H1 (cell line): ENCODE measurements around the gene WWC2. TPM values are rescaled to one million over a fixed set of nuclear protein-coding genes. Genes with fewer than 3 reads are reported as not detected.

Experiments used
- CTCF ChIA-PET: fragments of 300-600 bp; sonication (Branson Sonifier 250); formaldehyde crosslinking; loops from one replicate; lab custom pipeline; 2021; ENCODE audit not compliant: partially characterized antibody; lab: Charles Lee
- POLR2A ChIA-PET: fragments of 300-600 bp; sonication (Branson Sonifier 250); formaldehyde crosslinking; loops from one replicate; lab custom pipeline; 2021; ENCODE audit warnings: inconsistent platforms; ENCODE audit not compliant: partially characterized antibody; lab: Charles Lee
- DNase-seq, 2 experiments: peaks; one replicate each; pipeline versions ENCODE4 v3.0.0 to v3.0.0-alpha.2; 2010 to 2022; ENCODE audit warnings: low spot score in 2 of 2, low read depth in 1 of 2, mixed read lengths in 1 of 2
- FAIRE-seq: peaks from 2 replicates; lab custom pipeline; 2011; peaks lifted over from hg19 to GRCh38; lab: Jason Lieb, UNC
- H2AFZ ChIP-seq: 2 replicates; pipeline ENCODE4 v1.8.1; 2012; ENCODE audit warnings: low read length, inconsistent platforms
- H2AK5ac ChIP-seq: 2 replicates; pipeline ENCODE4 v1.6.1; 2013; ENCODE audit warnings: low read depth, low read length
- H2BK120ac ChIP-seq: replicated peaks from 2 replicates; pipeline ENCODE3; 2013; ENCODE audit warnings: low read depth, low read length, inconsistent platforms
- H2BK12ac ChIP-seq: 2 replicates; pipeline ENCODE4 v1.6.1; 2013; ENCODE audit warnings: low read depth, low read length
- H2BK15ac ChIP-seq: 2 replicates; pipeline ENCODE4 v1.6.1; 2013; ENCODE audit warnings: low read length
- H2BK20ac ChIP-seq: 2 replicates; pipeline ENCODE4 v1.6.1; 2013; ENCODE audit warnings: low read length
- H2BK5ac ChIP-seq: 2 replicates; pipeline ENCODE4 v1.6.1; 2013; ENCODE audit warnings: low read depth, low read length
- H3K14ac ChIP-seq: 2 replicates; pipeline ENCODE4 v1.6.1; 2013; ENCODE audit warnings: inconsistent platforms; ENCODE audit not compliant: insufficient read length
- H3K18ac ChIP-seq: 2 replicates; pipeline ENCODE4 v1.6.1; 2013; ENCODE audit warnings: low read length; ENCODE audit errors: extremely low read depth
- H3K23ac ChIP-seq: 2 replicates; pipeline ENCODE4 v1.6.1; 2013; ENCODE audit warnings: inconsistent platforms; ENCODE audit not compliant: insufficient read length
- H3K23me2 ChIP-seq: 2 replicates; pipeline ENCODE4 v1.6.1; 2013; ENCODE audit warnings: low read depth, low read length
- H3K27ac ChIP-seq: 2 replicates; pipeline ENCODE4 v1.6.1; 2011; ENCODE audit warnings: low read depth, low read length, inconsistent platforms
- H3K27me3 ChIP-seq, 4 experiments: replicated peaks in 1 of 4; 1 replicate in 1 of 4; 2 replicates in 3 of 4; pipeline versions ENCODE4 v1.6.1 to v1.8.1; 2011 to 2013; ENCODE audit warnings: low read length in 3 of 4, mild to moderate bottlenecking in 3 of 4, inconsistent platforms in 2 of 4, mixed read lengths in 2 of 4, moderate library complexity in 1 of 4; ENCODE audit not compliant: control insufficient read depth in 3 of 4, insufficient read depth in 3 of 4; ENCODE audit errors: extremely low read depth in 1 of 4
- H3K36me3 ChIP-seq, 4 experiments: 2 replicates each; pipeline versions ENCODE4 v1.6.1 to v1.8.1; 2011 to 2013; ENCODE audit warnings: mild to moderate bottlenecking in 4 of 4, low read length in 3 of 4, moderate library complexity in 2 of 4, control low read depth in 1 of 4, inconsistent platforms in 1 of 4; ENCODE audit not compliant: insufficient read depth in 4 of 4, control insufficient read depth in 2 of 4
- H3K4ac ChIP-seq: replicated peaks from 2 replicates; pipeline ENCODE3; 2013; ENCODE audit warnings: low read length, low read depth, mixed read lengths, inconsistent platforms; ENCODE audit not compliant: insufficient read length
- H3K4me1 ChIP-seq, 4 experiments: replicated peaks in 1 of 4; 1 replicate in 1 of 4; 2 replicates in 3 of 4; pipeline versions ENCODE4 v1.6.1 to v1.8.1; 2011 to 2013; ENCODE audit warnings: low read length in 3 of 4, inconsistent platforms in 2 of 4, mixed read lengths in 1 of 4; ENCODE audit not compliant: insufficient read depth in 4 of 4, control insufficient read depth in 3 of 4
- H3K4me2 ChIP-seq, 2 experiments: 2 replicates each; pipeline versions ENCODE4 v1.6.1 to v1.8.1; 2011 to 2013; ENCODE audit warnings: low read depth in 2 of 2, low read length in 2 of 2, control low read depth in 1 of 2, inconsistent platforms in 1 of 2, mild to moderate bottlenecking in 1 of 2; ENCODE audit not compliant: insufficient read depth in 1 of 2
- H3K4me3 ChIP-seq, 4 experiments: fragments of 200-600, 300-600 bp in 1 of 4; sonication (generic), shearing (Covaris generic), sonication (Bioruptor Twin) in 1 of 4; 2 replicates each; pipeline versions ENCODE4 v1.5.1 to v1.8.1; 2011 to 2016; ENCODE audit warnings: low read length in 4 of 4, low read depth in 3 of 4, control low read depth in 2 of 4, inconsistent platforms in 2 of 4, mild to moderate bottlenecking in 2 of 4, mixed read lengths in 1 of 4, moderate library complexity in 1 of 4; ENCODE audit not compliant: insufficient read depth in 2 of 4; ENCODE audit errors: extremely low read depth in 1 of 4
- H3K56ac ChIP-seq: replicated peaks from 2 replicates; pipeline ENCODE3; 2013; ENCODE audit warnings: low read depth, mild to moderate bottlenecking, mixed read lengths, low read length, inconsistent platforms; ENCODE audit not compliant: insufficient read length
- H3K79me1 ChIP-seq: 2 replicates; pipeline ENCODE4 v1.6.1; 2013; ENCODE audit warnings: low read depth, low read length, control low read depth
- H3K79me2 ChIP-seq, 2 experiments: 2 replicates each; pipeline versions ENCODE4 v1.6.1 to v1.8.1; 2012 to 2013; ENCODE audit warnings: low read length in 2 of 2, mild to moderate bottlenecking in 2 of 2, inconsistent platforms in 1 of 2; ENCODE audit not compliant: insufficient read depth in 2 of 2, control insufficient read depth in 1 of 2
- H3K9ac ChIP-seq, 4 experiments: replicated peaks in 1 of 4; 1 replicate in 1 of 4; 2 replicates in 3 of 4; pipeline versions ENCODE4 v1.6.1 to v1.8.1; 2011 to 2013; ENCODE audit warnings: low read depth in 3 of 4, low read length in 3 of 4, control low read depth in 2 of 4, mild to moderate bottlenecking in 2 of 4, moderate library complexity in 2 of 4, inconsistent platforms in 1 of 4; ENCODE audit errors: extremely low read depth in 1 of 4
- H3K9me3 ChIP-seq, 2 experiments: 2 replicates each; pipeline versions ENCODE4 v1.6.1 to v1.8.1; 2012 to 2013; ENCODE audit warnings: mild to moderate bottlenecking in 2 of 2, moderate library complexity in 2 of 2, control low read depth in 1 of 2, inconsistent platforms in 1 of 2, low read depth in 1 of 2, low read length in 1 of 2, mixed read lengths in 1 of 2; ENCODE audit not compliant: insufficient read depth in 2 of 2
- H4K20me1 ChIP-seq, 2 experiments: replicated peaks in 1 of 2; 2 replicates each; pipeline versions ENCODE3 to v1.8.1; 2011 to 2013; ENCODE audit warnings: inconsistent platforms in 2 of 2, low read length in 2 of 2, mild to moderate bottlenecking in 1 of 2; ENCODE audit not compliant: insufficient read depth in 2 of 2, control insufficient read depth in 1 of 2
- H4K5ac ChIP-seq: 2 replicates; pipeline ENCODE4 v1.6.1; 2013; ENCODE audit warnings: low read length, low read depth, mixed read lengths, inconsistent platforms; ENCODE audit not compliant: insufficient read length
- H4K8ac ChIP-seq: 2 replicates; pipeline ENCODE4 v1.8.0; 2013; ENCODE audit warnings: mild to moderate bottlenecking, moderate library complexity, low read length, inconsistent platforms; ENCODE audit not compliant: insufficient read depth; ENCODE audit errors: extremely low read depth
- H4K91ac ChIP-seq: replicated peaks from 2 replicates; pipeline ENCODE3; 2013; ENCODE audit warnings: low read length, mixed read lengths, inconsistent platforms; ENCODE audit not compliant: insufficient read length
- BCL11A ChIP-seq, 2 experiments: IDR thresholded peaks; one replicate each; pipeline ENCODE4 v1.6.1; 2011; ENCODE audit warnings: low read depth in 2 of 2, low read length in 2 of 2, mild to moderate bottlenecking in 2 of 2
- CBX5 ChIP-seq: fragments of 300-800, 300-1000 bp; sonication (generic); IDR thresholded peaks from 2 replicates; pipeline ENCODE4 v1.7.1; 2016; ENCODE audit warnings: antibody characterized with exemption, low read length, low read depth
- EP300 ChIP-seq, 2 experiments: IDR thresholded peaks; 1 replicate in 1 of 2; 2 replicates in 1 of 2; pipeline ENCODE4 v1.6.1; 2011 to 2012; ENCODE audit warnings: low read depth in 2 of 2, low read length in 2 of 2, mild to moderate bottlenecking in 2 of 2, borderline replicate concordance in 1 of 2, inconsistent platforms in 1 of 2, moderate library complexity in 1 of 2
- HDAC2 ChIP-seq, 2 experiments: fragments of 300-600 bp in 1 of 2; sonication (generic) in 1 of 2; IDR thresholded peaks; 2 replicates each; pipeline ENCODE4 v1.6.1; 2011 to 2012; ENCODE audit warnings: low read depth in 2 of 2, low read length in 2 of 2, mild to moderate bottlenecking in 2 of 2, moderate library complexity in 2 of 2, borderline replicate concordance in 1 of 2, inconsistent platforms in 1 of 2
- RBBP5 ChIP-seq: IDR thresholded peaks from 2 replicates; pipeline ENCODE4 v1.7.1; 2012; ENCODE audit warnings: low read depth, mild to moderate bottlenecking, inconsistent platforms, low read length, moderate library complexity, borderline replicate concordance
- SAP30 ChIP-seq: fragments of 300-600 bp; sonication (generic); IDR thresholded peaks from 2 replicates; pipeline ENCODE4 v1.7.1; 2012; ENCODE audit warnings: low read length, moderate library complexity, mild to moderate bottlenecking, inconsistent platforms; ENCODE audit not compliant: insufficient read depth, insufficient replicate concordance
- SUZ12 ChIP-seq: fragments of 200-600 bp; sonication (generic); IDR thresholded peaks from 2 replicates; pipeline ENCODE4 v1.6.1; 2012; ENCODE audit warnings: mild to moderate bottlenecking, inconsistent platforms, low read length, moderate library complexity, mixed read lengths
- WGBS, 2 experiments: shearing (Covaris generic) in 1 of 2; methylation state at CpG; one replicate each; pipeline versions ENCODE4 v1.1.6 to v1.1.7; 2013 to 2015; ENCODE audit warnings: low lambda C conversion rate in 2 of 2, mixed read lengths in 2 of 2, inconsistent platforms in 1 of 2, low coverage in 1 of 2, missing lambda C conversion rate in 1 of 2; ENCODE audit not compliant: insufficient replicate concordance in 2 of 2, insufficient coverage in 1 of 2, insufficient read length in 1 of 2; ENCODE audit errors: extremely low coverage in 1 of 2, missing lambda C conversion rate in 1 of 2; 5-methylcytosine and 5-hydroxymethylcytosine counted together
- polyA plus RNA-seq, 7 experiments: library from polyadenylated mRNA; depleted of rRNA in 3 of 7; stranded (reverse) in 5 of 7; unstranded in 2 of 7; fragments of >200 nt in 5 of 7; fragments of 200-250 nt in 2 of 7; gene quantifications; 1 replicate in 5 of 7; 2 replicates in 1 of 7; 4 replicates in 1 of 7; pipeline versions ENCODE4 v1.2.1 to v1.2.3, GENCODE V29; 2011 to 2013; ENCODE audit warnings: missing spikeins in 2 of 7, mixed read lengths in 2 of 7
- total RNA-seq: library from RNA; stranded (reverse); fragmentation: NEBNext Ultra II Directional; extraction: Animal tissue kit (Norgen Biotek cat#: 25700); gene quantifications from 2 replicates; pipeline ENCODE4 v1.2.1, GENCODE V29; 2021

Gene WWC2
- total and polyA plus RNA-seq, 2 of the 8 experiments (the other 6 are each of a cell fraction or from before 2014, with no cell fraction given), result 17.6 to 135 TPM

GRCh38 chr4:183149616-183150539, 50.8 kb downstream of the WWC2 start:
- TF ChIP-seq CBX5, result no peak
- TF ChIP-seq EP300 (IDR thresholded peaks at IDR 0.05; ENCODE audit: borderline replicate concordance in 1 of 2, low read depth in 2 of 2, low read length in 2 of 2), result no peak
- TF ChIP-seq HDAC2 (IDR thresholded peaks at IDR 0.05; ENCODE audit: borderline replicate concordance in 1 of 2, low read depth in 2 of 2, low read length in 2 of 2), result no peak
- TF ChIP-seq RBBP5, result no peak
- TF ChIP-seq BCL11A (IDR thresholded peaks at IDR 0.05; ENCODE audit: low read depth in 2 of 2, low read length in 2 of 2), result no peak
- TF ChIP-seq SAP30, result no peak
- no peak for TF ChIP-seq SUZ12

More at GRCh38 chr4:183149616-183150539, 50.8 kb downstream of the WWC2 start:
- H2BK5ac ChIP-seq, result no peak overlapping the region
- peaks cover 7 to 17% of the 10 kb centered on the region in 2 experiments for H4K20me1 ChIP-seq
- peaks cover 4 to 90% of the 10 kb centered on the region in 2 experiments; a peak in 2 of 4 replicates for H3K79me2 ChIP-seq
- no peak overlapping the region for H3K4me3 ChIP-seq
- H3K23ac ChIP-seq, result no peak overlapping the region
- H2BK15ac ChIP-seq, result no peak overlapping the region
- no peak overlapping the region for H2BK12ac ChIP-seq
- H4K8ac ChIP-seq, result no peak overlapping the region
- H3K9ac ChIP-seq, result no peak overlapping the region
- DNase-seq (no peak), FAIRE-seq (no peak)
- no peaks in the 10 kb centered on the region for H3K23me2 ChIP-seq
- no peak overlapping the region for H4K91ac ChIP-seq
- H3K27ac ChIP-seq, result no peak overlapping the region
- peaks cover 3 to 12% (median 6%) of the 10 kb centered on the region in 4 experiments; a peak in 5 of 7 replicates for H3K4me1 ChIP-seq
- no peak overlapping the region for H2AK5ac ChIP-seq
- H3K36me3 ChIP-seq, result no peaks in the 10 kb centered on the region
- H3K79me1 ChIP-seq, result peaks cover 14% of the 10 kb centered on the region
- H3K4me2 ChIP-seq, result no peak overlapping the region
- H2AFZ ChIP-seq, result no peak overlapping the region
- H4K5ac ChIP-seq, result no peak overlapping the region
- H3K4ac ChIP-seq, result no peak overlapping the region
- no peak overlapping the region for H2BK20ac ChIP-seq
- ChIA-PET CTCF (interaction anchor here (0.6 to 0.9 kb wide), 2 partner anchors 85 to 162 kb away, joined by 3 to 4 read pairs; no protein-coding TSS in a partner anchor), POLR2A (no interaction called here)
- H3K14ac ChIP-seq, result no peak overlapping the region
- no peaks in the 10 kb centered on the region for H3K27me3 ChIP-seq
- H3K9me3 ChIP-seq, result no peaks in the 10 kb centered on the region
- H2BK120ac ChIP-seq, result no peak overlapping the region
- no peak overlapping the region for H3K18ac ChIP-seq
- H3K56ac ChIP-seq, result no peak overlapping the region
- WGBS, 2 experiments, result 94% methylated on average over 5 of the region's 5 CpGs; no CpG with 5 or more reads in 1 of the 2 experiments
